Esophagus squamous epithelium (tissue), 4 donors: ENCODE results near the gene ODF4.

Source experiments
- CTCF ChIP-seq, 6 experiments: fragments of 450-650 bp in 4 of 6; fragments of 200-600 bp in 2 of 6; sonication (generic) in 2 of 6; IDR thresholded peaks; one replicate each; pipeline ENCODE4 v1.5.1; 2016 to 2019; ENCODE audit warnings: antibody characterized with exemption in 6 of 6, mild to moderate bottlenecking in 4 of 6, moderate library complexity in 4 of 6
- POLR2A ChIP-seq, 4 donors: fragments of 450-650 bp; IDR thresholded peaks; one replicate each; pipeline ENCODE4 v1.6.1; 2017; ENCODE audit warnings: antibody characterized with exemption in 4 of 4, mild to moderate bottlenecking in 4 of 4, moderate library complexity in 3 of 4

- no peak for TF ChIP-seq CTCF (IDR thresholded peaks at IDR 0.05)
- TF ChIP-seq POLR2A (IDR thresholded peaks at IDR 0.05), result no peak
Measured at GRCh38 chr17:8391711-8392110, 52.1 kb downstream of the ODF4 start.
